ENCODE results near the gene ANO9.

The ANO9 gene

GRCh38 chr11:441418-442274 is at the start of gene ANO9:
ANO9 (minus strand) TSS chr11:442011; CDS start chr11:441926, 85 bp downstream.
- DNase-seq = no peak

GRCh38 chr11:491358-491757 is 49.5 kb upstream of the ANO9 start:
- DNase-seq = no peak

GRCh38 chr11:490930-491260 is 49.1 kb upstream of the ANO9 start:
- DNase-seq = no peak

- no peak for DNase-seq
Observed at GRCh38 chr11:490186-490929, 48.5 kb upstream of the ANO9 start.

- no peak for DNase-seq
Observed at GRCh38 chr11:489610-490185, 47.9 kb upstream of the ANO9 start.

GRCh38 chr11:488992-489391 is 47.2 kb upstream of the ANO9 start:
- DNase-seq = no peak

- no peak for DNase-seq
Observed at GRCh38 chr11:488579-488978, 46.8 kb upstream of the ANO9 start.

GRCh38 chr11:488062-488461 is 46.3 kb upstream of the ANO9 start:
- no peak for DNase-seq

- DNase-seq = no peak
Observed at GRCh38 chr11:487571-488021, 45.8 kb upstream of the ANO9 start.

GRCh38 chr11:486189-486588 is 44.4 kb upstream of the ANO9 start:
- no peak for DNase-seq

GRCh38 chr11:484616-485015 is 42.8 kb upstream of the ANO9 start:
- no peak for DNase-seq

GRCh38 chr11:479311-479710 is 37.5 kb upstream of the ANO9 start:
- no peak for DNase-seq

GRCh38 chr11:477052-477715 is 35.4 kb upstream of the ANO9 start:
- no peak for DNase-seq

- no peak for DNase-seq
Observed at GRCh38 chr11:476416-476815, 34.6 kb upstream of the ANO9 start.

- DNase-seq = no peak
Observed at GRCh38 chr11:475941-476340, 34.1 kb upstream of the ANO9 start.

GRCh38 chr11:474914-475506 is 33.2 kb upstream of the ANO9 start:
- DNase-seq = no peak

GRCh38 chr11:473962-474785 is 32.4 kb upstream of the ANO9 start:
- DNase-seq = no peak

- no peak for DNase-seq
Observed at GRCh38 chr11:473415-473814, 31.6 kb upstream of the ANO9 start.

- DNase-seq = no peak
Observed at GRCh38 chr11:472816-473215, 31.0 kb upstream of the ANO9 start.

- no peak for DNase-seq
Observed at GRCh38 chr11:472272-472671, 30.5 kb upstream of the ANO9 start.

GRCh38 chr11:471468-472145 is 29.8 kb upstream of the ANO9 start:
- DNase-seq = no peak
